Stimulated activated CD4-positive, alpha-beta T cell treated with anti-CD3 and anti-CD28 coated beads, Interleukin-12 subunit alpha, Interleukin-12 subunit beta, amount 100 ng/mL, for 24 hours (primary cell): Measurements from ENCODE around the gene CHD1L.
"Not testable (repeated sequence)": the region's sequence is repeated elsewhere in the genome, so short reads cannot be mapped to it uniquely, and the experiment has no call there.

Experiments used
- DNase-seq, 2 experiments: peaks; one replicate each; pipeline ENCODE4 v3.0.0-alpha.2; 2020; ENCODE audit warnings: low read depth in 2 of 2

Gene CHD1L

GRCh38 chr1:147267711-147268110 lies 25.2 kb downstream of the CHD1L start:
- no peak for DNase-seq

- no peak for DNase-seq
Observed at GRCh38 chr1:147270721-147271120, 28.2 kb downstream of the CHD1L start.

- no peak for DNase-seq
Observed at GRCh38 chr1:147272042-147272441, 29.6 kb downstream of the CHD1L start.

GRCh38 chr1:147273409-147274336 lies 31.2 kb downstream of the CHD1L start:
- no peak for DNase-seq

GRCh38 chr1:147281950-147282349 lies 39.5 kb downstream of the CHD1L start:
- no peak for DNase-seq

- no peak for DNase-seq
Observed at GRCh38 chr1:147283011-147283410, 40.5 kb downstream of the CHD1L start.

GRCh38 chr1:147287133-147287865 lies 44.8 kb downstream of the CHD1L start:
- no peak for DNase-seq

- DNase-seq: no peak
Observed at GRCh38 chr1:147292012-147292411, 49.5 kb downstream of the CHD1L start.

GRCh38 chr1:147292631-147293251 lies 50.3 kb downstream of the CHD1L start:
- no peak for DNase-seq

- no peak for DNase-seq
Observed at GRCh38 chr1:147297438-147297837, 55.0 kb downstream of the CHD1L start.

- not testable (repeated sequence) for DNase-seq
Observed at GRCh38 chr1:147305803-147306202, 63.3 kb downstream of the CHD1L start.

- DNase-seq: no peak
Observed at GRCh38 chr1:147316968-147317367, 74.5 kb downstream of the CHD1L start.

- DNase-seq: not testable (repeated sequence)
Observed at GRCh38 chr1:147326933-147327687, 84.6 kb downstream of the CHD1L start.

- DNase-seq: no peak
Observed at GRCh38 chr1:147334292-147334691, 91.8 kb downstream of the CHD1L start.

GRCh38 chr1:147336291-147336690 lies 93.8 kb downstream of the CHD1L start:
- no peak for DNase-seq

- no peak for DNase-seq
Observed at GRCh38 chr1:147337040-147337630, 94.7 kb downstream of the CHD1L start.

GRCh38 chr1:147338571-147338970 lies 96.1 kb downstream of the CHD1L start:
- no peak for DNase-seq

GRCh38 chr1:147341246-147341645 lies 98.8 kb downstream of the CHD1L start:
- no peak for DNase-seq
